Panc1 (cell line): ENCODE results near the gene SERTAD1.
"Not testable (repeated sequence)": the region's sequence is repeated elsewhere in the genome, so short reads cannot be mapped to it uniquely, and the experiment has no call there.

Experiments used
- SIN3A ChIP-seq: IDR thresholded peaks from 2 replicates; pipeline ENCODE4 v1.6.1; 2012; ENCODE audit warnings: low read depth, mild to moderate bottlenecking, low read length, moderate library complexity, borderline replicate concordance; ENCODE audit not compliant: insufficient read depth
- TF ChIP-seq, protein P1 (sequence below), 2 experiments: IDR thresholded peaks; 2 replicates each; pipeline ENCODE4 v1.6.1; 2011 to 2012; ENCODE audit warnings: low read depth in 2 of 2, control low read depth in 1 of 2, low read length in 1 of 2, mild to moderate bottlenecking in 1 of 2, moderate library complexity in 1 of 2; ENCODE audit not compliant: insufficient read depth in 1 of 2

DNA sequence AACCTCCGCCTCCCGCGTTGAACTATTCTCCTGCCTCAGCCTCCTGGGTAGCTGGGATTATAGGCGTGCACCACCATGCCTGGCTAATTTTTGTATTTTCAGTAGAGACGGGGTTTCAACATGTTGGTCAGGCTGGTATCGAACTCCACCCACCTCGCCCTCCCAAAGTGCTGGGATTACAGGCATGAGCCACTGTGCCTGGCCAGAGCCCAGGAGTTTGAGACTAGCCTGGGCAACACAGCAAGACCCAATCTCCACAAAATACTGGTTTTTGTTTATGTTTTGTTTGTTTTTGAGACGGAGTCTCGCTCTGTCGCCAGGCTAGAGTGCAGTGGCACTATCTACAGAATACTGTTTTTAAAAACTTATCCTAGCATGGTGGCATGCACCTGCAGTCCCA is 4.5 kb upstream of the SERTAD1 start:
- TF ChIP-seq, protein P1, sequence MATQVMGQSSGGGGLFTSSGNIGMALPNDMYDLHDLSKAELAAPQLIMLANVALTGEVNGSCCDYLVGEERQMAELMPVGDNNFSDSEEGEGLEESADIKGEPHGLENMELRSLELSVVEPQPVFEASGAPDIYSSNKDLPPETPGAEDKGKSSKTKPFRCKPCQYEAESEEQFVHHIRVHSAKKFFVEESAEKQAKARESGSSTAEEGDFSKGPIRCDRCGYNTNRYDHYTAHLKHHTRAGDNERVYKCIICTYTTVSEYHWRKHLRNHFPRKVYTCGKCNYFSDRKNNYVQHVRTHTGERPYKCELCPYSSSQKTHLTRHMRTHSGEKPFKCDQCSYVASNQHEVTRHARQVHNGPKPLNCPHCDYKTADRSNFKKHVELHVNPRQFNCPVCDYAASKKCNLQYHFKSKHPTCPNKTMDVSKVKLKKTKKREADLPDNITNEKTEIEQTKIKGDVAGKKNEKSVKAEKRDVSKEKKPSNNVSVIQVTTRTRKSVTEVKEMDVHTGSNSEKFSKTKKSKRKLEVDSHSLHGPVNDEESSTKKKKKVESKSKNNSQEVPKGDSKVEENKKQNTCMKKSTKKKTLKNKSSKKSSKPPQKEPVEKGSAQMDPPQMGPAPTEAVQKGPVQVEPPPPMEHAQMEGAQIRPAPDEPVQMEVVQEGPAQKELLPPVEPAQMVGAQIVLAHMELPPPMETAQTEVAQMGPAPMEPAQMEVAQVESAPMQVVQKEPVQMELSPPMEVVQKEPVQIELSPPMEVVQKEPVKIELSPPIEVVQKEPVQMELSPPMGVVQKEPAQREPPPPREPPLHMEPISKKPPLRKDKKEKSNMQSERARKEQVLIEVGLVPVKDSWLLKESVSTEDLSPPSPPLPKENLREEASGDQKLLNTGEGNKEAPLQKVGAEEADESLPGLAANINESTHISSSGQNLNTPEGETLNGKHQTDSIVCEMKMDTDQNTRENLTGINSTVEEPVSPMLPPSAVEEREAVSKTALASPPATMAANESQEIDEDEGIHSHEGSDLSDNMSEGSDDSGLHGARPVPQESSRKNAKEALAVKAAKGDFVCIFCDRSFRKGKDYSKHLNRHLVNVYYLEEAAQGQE (IDR thresholded peaks at IDR 0.05; ENCODE audit: insufficient read depth in 1 of 2, low read depth in 2 of 2, low read length in 1 of 2): not testable (repeated sequence)
- not testable (repeated sequence) for TF ChIP-seq SIN3A
